Hepatocyte (in vitro differentiated cells): ENCODE data around the gene SYNE2. TPM values are rescaled to one million over a fixed set of nuclear protein-coding genes. Genes with fewer than 3 reads are reported as not detected.

Experiments
- DNase-seq: peaks from one replicate; pipeline ENCODE4 v3.0.0-alpha.2; 2016; ENCODE audit warnings: low spot score
- H2AFZ ChIP-seq: fragments of 200-600 bp; sonication (generic); 2 replicates; pipeline ENCODE4 v1.6.0; 2016; ENCODE audit warnings: antibody characterized with exemption, mild to moderate bottlenecking
- H3K27ac ChIP-seq: fragments of 200-600 bp; sonication (generic); 2 replicates; pipeline ENCODE4 v1.5.1; 2016; ENCODE audit warnings: mild to moderate bottlenecking
- H3K27me3 ChIP-seq: fragments of 200-600 bp; sonication (generic); 2 replicates; pipeline ENCODE4 v1.6.1; 2016
- H3K36me3 ChIP-seq: fragments of 200-600 bp; sonication (generic); replicated peaks from 2 replicates; pipeline ENCODE4 v1.5.1; 2016; ENCODE audit warnings: low read depth; ENCODE audit not compliant: insufficient read depth
- H3K4me1 ChIP-seq: fragments of 200-600 bp; sonication (generic); 2 replicates; pipeline ENCODE4 v1.5.1; 2016; ENCODE audit warnings: mild to moderate bottlenecking, moderate library complexity; ENCODE audit not compliant: insufficient read depth
- H3K4me2 ChIP-seq: fragments of 200-600 bp; sonication (generic); 2 replicates; pipeline ENCODE4 v1.6.0; 2016
- H3K4me3 ChIP-seq: fragments of 200-600 bp; sonication (generic); 2 replicates; pipeline ENCODE4 v1.5.1; 2016; ENCODE audit warnings: mild to moderate bottlenecking
- H3K79me2 ChIP-seq: fragments of 200-600 bp; sonication (generic); 2 replicates; pipeline ENCODE4 v1.6.0; 2017; ENCODE audit warnings: mild to moderate bottlenecking
- H3K9me2 ChIP-seq: fragments of 200-600 bp; sonication (generic); replicated peaks from 2 replicates; pipeline ENCODE4 v1.6.0; 2017; ENCODE audit warnings: mild to moderate bottlenecking; ENCODE audit not compliant: insufficient read depth
- H3K9me3 ChIP-seq: fragments of 200-600 bp; sonication (generic); 2 replicates; pipeline ENCODE4 v1.5.1; 2016; ENCODE audit warnings: low read depth, mild to moderate bottlenecking
- H4K20me1 ChIP-seq: fragments of 200-600 bp; sonication (generic); 2 replicates; pipeline ENCODE4 v1.6.0; 2016; ENCODE audit warnings: mild to moderate bottlenecking; ENCODE audit not compliant: insufficient read depth, poor library complexity, severe bottlenecking
- EZH2 ChIP-seq: fragments of 200-600 bp; sonication (generic); IDR thresholded peaks from 2 replicates; pipeline ENCODE4 v1.6.1; 2016; ENCODE audit warnings: antibody characterized with exemption, mild to moderate bottlenecking, borderline replicate concordance
- EZH2phosphoT487 ChIP-seq: fragments of 200-600 bp; sonication (generic); IDR thresholded peaks from one replicate; pipeline ENCODE4 v1.6.1; 2018; ENCODE audit warnings: antibody characterized with exemption, mild to moderate bottlenecking, low read depth, moderate library complexity; ENCODE audit not compliant: unreplicated experiment, severe bottlenecking
- WGBS: methylation state at CpG from one replicate; pipeline ENCODE4 v1.1.6; 2016; ENCODE audit warnings: low lambda C conversion rate; ENCODE audit errors: missing lambda C conversion rate; 5-methylcytosine and 5-hydroxymethylcytosine counted together
- polyA plus RNA-seq: library from polyadenylated mRNA; unstranded; fragments of >200 nt; fragmentation: Nextera tagmentation; extraction: Ambion mirVana; gene quantifications from 2 replicates; pipeline ENCODE4 v1.2.1, GENCODE V29; 2016
- total RNA-seq: library from RNA; depleted of rRNA; stranded (reverse); fragments of >200 nt; gene quantifications from 2 replicates; pipeline ENCODE4 v1.2.3, GENCODE V29; 2014
- TF ChIP-seq, protein P1 (sequence below): fragments of 200-600 bp; sonication (generic); IDR thresholded peaks from 2 replicates; pipeline ENCODE4 v1.5.1; 2016; ENCODE audit warnings: antibody characterized with exemption, mild to moderate bottlenecking; ENCODE audit not compliant: poor library complexity

The SYNE2 gene
- total and polyA plus RNA-seq, 2 experiments from 2014 or later, result 21.0 to 58.6 TPM

DNA sequence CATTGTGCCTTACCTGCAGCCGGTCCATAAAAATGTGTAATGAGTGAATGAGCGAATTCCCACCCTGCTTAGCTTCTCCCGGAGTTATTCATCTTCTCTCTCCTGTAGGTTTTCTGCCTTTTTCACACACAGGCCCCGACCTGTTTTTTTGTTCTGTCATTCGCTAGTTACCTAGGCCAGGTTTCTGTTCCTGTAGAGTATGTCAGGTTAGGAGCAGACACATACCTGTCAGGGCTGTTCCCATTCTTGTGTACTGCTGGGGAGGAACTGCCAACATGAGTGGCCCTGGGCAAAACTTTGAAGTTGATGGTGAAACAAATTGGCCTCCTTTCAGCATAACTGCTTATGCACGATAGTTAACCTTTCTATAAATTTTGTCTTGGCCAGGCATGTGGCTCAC, 140.1 kb downstream of the SYNE2 start:
- Histone ChIP-seq H3K27me3 (no peaks in the 10 kb centered on the region), H3K9me2 (no peaks in the 10 kb centered on the region), H3K36me3 (no peaks in the 10 kb centered on the region), H3K27ac (no peak overlapping the region), H2AFZ (no peak overlapping the region), H3K4me1 (no peaks in the 10 kb centered on the region), H3K9me3 (no peaks in the 10 kb centered on the region), H4K20me1 (no peaks in the 10 kb centered on the region), H3K4me2 (no peak overlapping the region), H3K79me2 (no peaks in the 10 kb centered on the region), H3K4me3 (no peak overlapping the region)
- DNase-seq, result no peak
- 89% methylated on average over 6 of the region's 6 CpGs for WGBS
- TF ChIP-seq EZH2, result no peak
- TF ChIP-seq, protein P1, sequence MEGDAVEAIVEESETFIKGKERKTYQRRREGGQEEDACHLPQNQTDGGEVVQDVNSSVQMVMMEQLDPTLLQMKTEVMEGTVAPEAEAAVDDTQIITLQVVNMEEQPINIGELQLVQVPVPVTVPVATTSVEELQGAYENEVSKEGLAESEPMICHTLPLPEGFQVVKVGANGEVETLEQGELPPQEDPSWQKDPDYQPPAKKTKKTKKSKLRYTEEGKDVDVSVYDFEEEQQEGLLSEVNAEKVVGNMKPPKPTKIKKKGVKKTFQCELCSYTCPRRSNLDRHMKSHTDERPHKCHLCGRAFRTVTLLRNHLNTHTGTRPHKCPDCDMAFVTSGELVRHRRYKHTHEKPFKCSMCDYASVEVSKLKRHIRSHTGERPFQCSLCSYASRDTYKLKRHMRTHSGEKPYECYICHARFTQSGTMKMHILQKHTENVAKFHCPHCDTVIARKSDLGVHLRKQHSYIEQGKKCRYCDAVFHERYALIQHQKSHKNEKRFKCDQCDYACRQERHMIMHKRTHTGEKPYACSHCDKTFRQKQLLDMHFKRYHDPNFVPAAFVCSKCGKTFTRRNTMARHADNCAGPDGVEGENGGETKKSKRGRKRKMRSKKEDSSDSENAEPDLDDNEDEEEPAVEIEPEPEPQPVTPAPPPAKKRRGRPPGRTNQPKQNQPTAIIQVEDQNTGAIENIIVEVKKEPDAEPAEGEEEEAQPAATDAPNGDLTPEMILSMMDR, result no peak

DNA sequence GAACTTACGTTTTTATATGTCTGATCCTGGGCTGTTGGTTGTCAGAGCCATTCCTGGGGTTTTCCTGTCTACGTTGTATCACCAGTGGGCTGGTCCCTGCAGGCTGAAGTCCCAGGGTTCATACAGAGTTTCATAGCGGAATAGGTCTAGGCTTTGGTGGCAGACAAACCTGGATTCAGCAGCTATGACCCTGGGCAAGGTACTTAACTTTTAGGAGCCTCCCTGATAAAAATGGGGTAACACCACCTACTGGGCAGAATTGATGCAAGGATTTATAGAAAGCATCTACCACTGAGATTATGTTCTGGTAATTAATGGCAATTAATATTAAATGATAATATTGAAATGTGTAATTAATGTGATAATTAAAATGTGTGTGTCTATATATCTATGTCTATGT, 141.2 kb downstream of the SYNE2 start:
- H3K9me2 ChIP-seq, result no peaks in the 10 kb centered on the region
- DNase-seq, result no peak
- H2AFZ ChIP-seq, result no peak overlapping the region
- H3K4me3 ChIP-seq, result no peak overlapping the region
- no peak overlapping the region for H3K27ac ChIP-seq
- H3K27me3 ChIP-seq, result no peaks in the 10 kb centered on the region
- WGBS, result 95% methylated on average over 3 of the region's 3 CpGs
- TF ChIP-seq, protein P1, result peak; percentile 24
- TF ChIP-seq EZH2, result no peak
- no peaks in the 10 kb centered on the region for H3K79me2 ChIP-seq
- no peaks in the 10 kb centered on the region for H4K20me1 ChIP-seq
- no peaks in the 10 kb centered on the region for H3K9me3 ChIP-seq
- H3K4me2 ChIP-seq, result no peak overlapping the region
- H3K36me3 ChIP-seq, result no peaks in the 10 kb centered on the region
- no peaks in the 10 kb centered on the region for H3K4me1 ChIP-seq

DNA sequence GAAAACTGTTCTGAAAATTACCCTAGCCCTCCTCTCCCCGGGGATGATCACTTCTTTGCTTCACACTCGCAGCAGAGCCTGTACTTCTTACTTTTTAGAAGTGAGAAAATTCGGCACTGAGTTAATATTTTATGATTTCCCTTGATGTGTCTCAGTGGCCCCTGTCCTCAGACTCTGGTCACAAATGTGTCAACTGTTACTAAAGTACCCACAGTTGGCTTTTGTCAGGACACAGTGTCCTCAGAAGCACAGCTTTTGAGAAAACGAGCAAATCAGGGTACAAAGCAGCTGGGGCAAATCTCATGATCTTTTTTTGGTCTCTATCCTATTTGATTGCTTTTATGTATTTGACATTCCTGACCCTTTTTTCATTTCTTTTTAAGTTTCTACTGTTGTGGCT, 142.5 kb downstream of the SYNE2 start:
- Histone ChIP-seq H3K9me3 (no peaks in the 10 kb centered on the region), H3K27ac (no peak overlapping the region), H3K4me2 (no peak overlapping the region), H2AFZ (no peak overlapping the region), H3K36me3 (no peaks in the 10 kb centered on the region), H3K4me3 (no peak overlapping the region), H3K27me3 (no peaks in the 10 kb centered on the region), H3K79me2 (no peaks in the 10 kb centered on the region), H4K20me1 (no peaks in the 10 kb centered on the region), H3K9me2 (no peaks in the 10 kb centered on the region), H3K4me1 (no peaks in the 10 kb centered on the region)
- WGBS, result 80% methylated on average over 4 of the region's 4 CpGs
- no peak for DNase-seq
- TF ChIP-seq, protein P1, result no peak
- TF ChIP-seq EZH2, result no peak
- no peak for TF ChIP-seq EZH2phosphoT487

DNA sequence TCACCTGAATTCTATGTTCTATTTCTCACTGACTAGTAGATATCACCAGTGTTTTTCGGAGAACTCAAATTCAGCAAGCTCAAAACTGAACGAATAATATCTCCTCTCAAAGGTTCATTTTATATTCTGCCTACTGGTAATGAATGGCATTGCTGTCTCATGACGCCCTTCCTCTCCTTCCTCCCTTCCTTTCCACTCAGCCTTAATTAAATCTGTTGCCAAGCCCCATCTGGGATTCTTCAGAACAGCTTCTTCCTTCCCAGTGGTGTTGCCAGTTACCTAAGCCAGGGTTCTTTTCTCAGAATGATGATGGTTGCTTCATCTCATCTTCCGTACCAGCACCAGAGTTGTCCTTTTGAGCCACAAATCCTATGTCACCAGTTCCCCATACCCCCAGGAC, 143.2 kb downstream of the SYNE2 start:
- Histone ChIP-seq H2AFZ (no peak overlapping the region), H3K9me2 (no peaks in the 10 kb centered on the region), H3K27me3 (no peaks in the 10 kb centered on the region), H3K36me3 (no peaks in the 10 kb centered on the region), H3K79me2 (no peaks in the 10 kb centered on the region), H3K9me3 (no peaks in the 10 kb centered on the region), H3K4me1 (no peaks in the 10 kb centered on the region), H3K4me2 (no peak overlapping the region), H3K4me3 (no peak overlapping the region), H4K20me1 (no peaks in the 10 kb centered on the region), H3K27ac (no peak overlapping the region)
- 96% methylated on average over 4 of the region's 4 CpGs for WGBS
- no peak for DNase-seq
- TF ChIP-seq EZH2 (no peak), EZH2phosphoT487 (no peak)
- TF ChIP-seq, protein P1, result no peak
